ENCODE measurements around the gene RHOBTB3.
"Not testable (repeated sequence)": the region's sequence is repeated elsewhere in the genome, so short reads cannot be mapped to it uniquely, and the experiment has no call there.

RHOBTB3 gene, protein sequence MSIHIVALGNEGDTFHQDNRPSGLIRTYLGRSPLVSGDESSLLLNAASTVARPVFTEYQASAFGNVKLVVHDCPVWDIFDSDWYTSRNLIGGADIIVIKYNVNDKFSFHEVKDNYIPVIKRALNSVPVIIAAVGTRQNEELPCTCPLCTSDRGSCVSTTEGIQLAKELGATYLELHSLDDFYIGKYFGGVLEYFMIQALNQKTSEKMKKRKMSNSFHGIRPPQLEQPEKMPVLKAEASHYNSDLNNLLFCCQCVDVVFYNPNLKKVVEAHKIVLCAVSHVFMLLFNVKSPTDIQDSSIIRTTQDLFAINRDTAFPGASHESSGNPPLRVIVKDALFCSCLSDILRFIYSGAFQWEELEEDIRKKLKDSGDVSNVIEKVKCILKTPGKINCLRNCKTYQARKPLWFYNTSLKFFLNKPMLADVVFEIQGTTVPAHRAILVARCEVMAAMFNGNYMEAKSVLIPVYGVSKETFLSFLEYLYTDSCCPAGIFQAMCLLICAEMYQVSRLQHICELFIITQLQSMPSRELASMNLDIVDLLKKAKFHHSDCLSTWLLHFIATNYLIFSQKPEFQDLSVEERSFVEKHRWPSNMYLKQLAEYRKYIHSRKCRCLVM

DNA sequence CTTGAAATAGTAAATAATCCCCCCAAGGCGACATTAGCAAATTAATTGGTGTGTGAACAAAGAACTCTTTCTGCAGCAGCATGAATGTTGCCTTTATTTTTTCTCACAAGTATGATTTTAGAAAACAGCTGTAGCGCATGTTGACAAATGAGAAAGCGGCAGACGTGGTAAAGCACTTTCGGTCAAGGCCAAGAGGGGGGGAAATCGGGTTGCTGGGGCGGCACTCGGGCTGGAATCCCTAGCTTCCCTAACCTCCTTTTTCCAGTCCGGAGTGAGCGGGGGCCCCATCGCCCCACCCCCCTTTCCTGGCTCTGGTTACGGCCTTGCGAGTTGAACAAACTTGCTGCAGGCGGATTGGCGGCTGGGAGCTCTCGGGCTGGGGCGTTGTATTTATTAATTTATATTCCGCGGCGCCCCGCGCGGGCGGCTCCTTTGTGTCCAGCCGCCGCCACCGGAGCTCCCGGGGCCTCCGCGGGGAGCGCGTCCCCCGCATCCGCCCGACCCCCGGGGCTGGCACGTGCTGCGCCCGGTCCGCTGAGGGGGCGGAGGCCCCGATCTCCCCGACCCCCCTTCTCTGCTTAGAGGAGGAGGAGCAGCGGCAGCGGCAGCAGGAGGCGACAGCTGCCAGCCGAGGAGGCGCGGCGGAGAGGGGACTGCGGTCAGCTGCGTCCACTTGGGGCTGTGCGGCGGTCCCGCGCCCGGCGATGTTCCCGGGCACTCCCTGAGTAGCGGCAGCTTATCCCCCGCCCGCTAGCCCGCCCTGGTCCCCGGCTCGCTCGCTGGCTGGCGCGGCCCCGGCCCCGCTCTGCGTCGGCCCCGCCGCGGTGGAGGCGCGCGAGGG is at the start of gene RHOBTB3:
Gene RHOBTB3 (plus strand): TSS at position 607 of the 841 bp plus-strand sequence. CDS start 347 bp downstream, outside the sequence.
- DNase-seq: peak; percentile 34 to 55

DNA sequence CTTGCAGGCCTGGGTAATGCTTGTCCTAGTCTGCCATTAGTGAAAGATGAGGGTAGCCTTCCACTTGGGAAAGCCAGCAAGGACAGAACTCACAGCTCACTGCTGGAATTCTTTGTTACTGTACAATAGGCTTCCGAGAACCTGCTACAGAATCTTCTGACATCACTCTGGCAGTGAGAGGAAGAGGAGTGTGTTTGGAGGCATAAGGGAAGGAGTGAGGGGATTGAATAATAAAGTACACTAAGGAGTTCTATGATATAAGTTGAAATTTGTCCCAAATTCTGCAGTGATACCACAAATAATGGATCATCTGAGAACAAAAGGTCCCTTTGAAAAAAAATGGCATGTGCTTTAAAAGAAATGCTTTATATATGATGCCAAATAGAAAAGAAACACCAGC is 48.2 kb upstream of the RHOBTB3 start, which contains the start of gene SPATA9:
Gene SPATA9 (minus strand): TSS at position 101 of the 400 bp plus-strand sequence. CDS start 137 bp downstream, outside the sequence.
- no peak for DNase-seq

DNA sequence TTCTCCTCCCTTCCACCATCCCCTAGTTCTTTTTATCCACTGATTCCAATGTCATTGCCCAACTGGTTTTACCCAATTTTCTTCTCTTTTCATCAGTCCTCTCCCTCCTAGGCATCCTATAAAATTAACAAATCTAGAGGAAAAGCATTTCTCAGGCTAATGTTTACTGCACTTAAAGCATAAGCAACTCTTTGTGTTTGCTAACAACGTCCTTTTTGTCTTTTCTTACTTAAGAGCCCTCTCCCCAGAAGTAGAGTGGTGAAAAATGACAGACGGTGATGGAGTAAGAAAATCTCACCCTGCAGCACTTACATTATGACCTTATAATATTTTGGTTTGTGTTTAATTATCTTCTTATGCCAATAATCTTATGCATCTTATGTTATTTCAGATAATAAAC is 46.8 kb upstream of the RHOBTB3 start:
- no peak for DNase-seq

DNA sequence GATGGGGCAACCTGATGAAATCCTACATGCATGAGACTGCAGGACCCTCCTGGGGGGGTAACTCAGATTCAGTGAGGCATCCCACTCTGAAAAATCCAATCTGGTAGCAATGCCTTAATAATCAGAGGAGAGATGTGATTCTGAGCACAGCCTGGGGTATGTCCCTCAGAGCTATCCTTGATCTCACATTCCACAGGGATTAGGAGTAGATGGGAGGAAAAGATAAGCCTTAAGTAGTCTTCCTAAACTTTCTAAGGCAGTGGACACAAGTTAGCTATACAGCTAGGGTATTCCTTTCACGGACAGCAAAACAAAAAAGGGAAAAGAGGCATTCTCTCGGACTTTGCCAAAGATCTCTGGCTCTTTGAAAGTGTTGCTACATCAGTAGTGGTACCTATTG is 44.5 kb upstream of the RHOBTB3 start:
- no peak for DNase-seq

DNA sequence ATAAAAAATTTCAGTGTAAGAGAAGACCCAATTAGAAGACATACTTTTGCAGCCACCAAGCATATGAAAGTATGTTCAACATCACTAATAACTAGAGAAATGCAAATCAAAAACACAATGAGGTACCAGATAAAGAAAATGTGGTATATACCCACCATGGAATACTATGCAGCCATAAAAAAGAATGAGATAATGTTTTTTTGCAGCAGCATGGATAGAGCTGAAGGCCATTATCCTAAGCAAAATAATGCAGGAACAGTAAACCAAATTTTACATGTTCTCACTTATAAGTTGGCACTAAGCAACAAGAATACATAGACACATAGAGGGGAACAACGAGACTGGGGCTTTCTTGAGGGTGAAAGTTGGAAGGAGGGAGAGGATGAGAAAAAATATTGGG is 41.5 kb upstream of the RHOBTB3 start:
- no peak for DNase-seq

DNA sequence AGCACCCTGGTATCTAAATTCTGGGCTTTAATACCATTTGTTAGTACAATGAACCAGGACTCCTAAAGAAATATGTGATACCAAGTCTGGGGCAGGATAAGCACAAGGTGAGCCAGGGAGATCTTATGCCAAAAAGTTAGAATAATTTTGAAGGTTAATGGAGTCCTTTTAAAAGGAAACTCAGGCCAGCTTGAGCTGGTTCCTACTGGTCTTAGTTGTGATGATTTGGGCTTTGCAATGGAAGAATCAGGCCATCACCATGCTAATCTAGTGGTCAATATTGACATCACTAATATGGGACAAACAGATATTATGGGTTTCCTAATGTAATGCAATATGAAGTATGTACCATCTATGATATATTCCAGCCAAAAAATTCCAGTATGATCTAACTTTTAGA is 40.8 kb upstream of the RHOBTB3 start:
- no peak for DNase-seq

DNA sequence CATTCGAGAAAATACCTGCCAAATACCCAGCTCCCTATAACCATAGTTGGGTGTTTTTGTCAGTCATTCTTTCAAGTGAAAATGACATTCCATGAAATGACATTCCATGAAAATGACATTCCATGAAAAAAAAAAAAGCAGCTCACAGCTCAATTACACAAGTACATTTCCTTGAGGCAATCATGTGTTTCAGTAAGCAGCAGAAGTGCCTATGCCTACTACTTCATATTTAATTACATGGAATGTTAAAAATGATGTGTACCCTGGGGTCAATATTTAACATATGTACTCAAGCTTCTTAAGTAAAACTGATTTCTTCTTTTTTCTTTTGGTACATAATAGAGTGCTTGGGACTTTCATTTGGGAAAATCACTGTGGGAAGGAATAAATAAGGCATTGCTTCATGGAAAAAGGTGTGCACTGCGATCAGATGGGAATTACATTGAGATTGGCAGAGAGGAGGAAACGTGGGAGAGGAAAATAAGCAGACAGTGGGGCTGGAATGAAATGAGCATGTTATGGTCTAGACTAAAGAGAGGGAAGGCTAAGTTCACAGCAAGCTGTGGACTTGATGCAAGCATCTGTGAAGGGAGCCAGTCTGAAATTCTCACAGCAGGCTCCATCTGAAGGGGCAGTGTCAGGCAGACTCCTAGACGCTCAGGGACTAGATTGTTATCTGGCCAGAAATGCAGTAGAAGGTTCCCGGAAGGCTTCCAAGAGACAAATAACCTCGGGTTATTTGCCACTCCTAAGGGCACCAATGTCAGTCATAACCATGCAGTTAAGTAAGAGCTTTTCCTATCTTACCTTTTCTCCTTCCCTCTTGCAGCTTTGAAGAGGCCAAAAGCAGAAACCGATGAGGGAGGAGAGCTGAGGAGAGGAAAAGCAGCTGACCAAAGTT is 33.1 kb upstream of the RHOBTB3 start:
- DNase-seq: no peak

DNA sequence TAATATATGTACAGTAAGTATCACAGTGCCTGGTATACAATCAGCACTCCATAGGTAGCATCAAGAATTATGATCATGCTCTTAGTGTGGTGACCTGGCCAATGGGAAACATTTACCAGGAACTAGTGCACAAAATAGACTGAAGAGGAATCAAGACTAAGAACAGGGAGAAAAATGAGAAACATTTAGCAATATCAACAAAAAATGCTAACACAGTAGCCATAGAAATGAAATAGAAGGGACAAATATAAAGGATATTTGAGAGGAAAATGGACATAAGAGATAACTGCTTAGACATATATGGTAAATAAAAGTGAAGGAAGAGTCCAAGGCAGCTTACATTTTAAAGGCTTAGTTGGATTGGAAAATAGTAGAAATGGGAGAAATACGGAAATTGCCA is 31.8 kb upstream of the RHOBTB3 start:
- DNase-seq: no peak

DNA sequence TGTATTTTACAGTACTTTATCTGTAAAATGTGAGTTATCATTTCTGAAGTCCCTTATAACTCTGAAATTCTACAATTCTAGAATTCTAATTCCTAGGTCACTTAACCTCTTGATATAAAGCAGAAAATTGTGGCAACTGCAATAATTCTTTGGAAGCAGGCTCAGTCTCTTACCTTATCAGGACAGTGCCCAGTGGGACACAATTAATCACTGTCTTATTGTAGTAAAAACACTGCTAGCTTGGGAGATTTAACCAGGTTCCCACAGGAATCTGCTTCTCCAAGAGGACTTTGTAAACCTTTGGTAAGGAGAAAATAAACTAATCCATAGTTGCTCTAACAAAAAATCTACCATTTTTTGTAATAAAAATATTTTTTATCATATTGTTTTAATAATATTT is 30.1 kb upstream of the RHOBTB3 start:
- no peak for DNase-seq

DNA sequence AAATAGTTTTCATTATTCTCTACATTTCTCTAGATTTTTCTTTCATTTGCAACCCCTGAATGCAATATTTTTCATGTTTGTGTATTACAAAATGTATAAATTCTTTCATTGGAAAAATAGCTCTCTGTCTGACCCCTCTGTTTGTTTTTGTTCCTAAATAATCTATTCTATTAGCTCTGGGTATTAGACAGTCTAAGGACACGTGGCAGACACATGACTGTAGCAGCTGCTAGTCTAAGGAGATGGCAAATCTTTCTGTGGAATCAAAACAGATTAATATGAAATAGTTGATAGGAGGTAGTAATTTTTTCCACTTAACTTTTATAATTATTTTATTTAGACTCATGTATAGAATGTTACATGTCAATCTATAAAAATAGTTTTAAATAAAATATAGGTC is 27.0 kb upstream of the RHOBTB3 start:
- no peak for DNase-seq

DNA sequence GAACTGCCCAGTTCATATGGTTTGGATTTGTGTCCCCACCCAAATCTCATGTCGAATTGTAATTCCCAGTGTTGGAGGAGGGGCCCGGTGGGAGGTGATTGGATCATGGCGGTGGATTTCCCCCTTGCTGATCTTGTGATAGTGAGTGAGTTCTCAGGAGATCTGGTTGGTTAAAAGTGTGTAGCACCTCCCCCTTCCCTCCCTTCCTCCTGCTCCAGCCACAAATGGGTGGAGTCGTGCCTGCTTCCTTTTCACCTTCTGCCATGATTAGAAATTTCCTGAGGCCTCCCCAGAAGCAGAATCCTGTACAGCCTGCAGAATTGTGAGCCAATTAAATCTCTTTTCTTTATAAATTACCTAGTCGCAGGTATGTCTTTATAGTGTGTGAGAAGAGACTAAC is 24.9 kb upstream of the RHOBTB3 start:
- not testable (repeated sequence) for DNase-seq

DNA sequence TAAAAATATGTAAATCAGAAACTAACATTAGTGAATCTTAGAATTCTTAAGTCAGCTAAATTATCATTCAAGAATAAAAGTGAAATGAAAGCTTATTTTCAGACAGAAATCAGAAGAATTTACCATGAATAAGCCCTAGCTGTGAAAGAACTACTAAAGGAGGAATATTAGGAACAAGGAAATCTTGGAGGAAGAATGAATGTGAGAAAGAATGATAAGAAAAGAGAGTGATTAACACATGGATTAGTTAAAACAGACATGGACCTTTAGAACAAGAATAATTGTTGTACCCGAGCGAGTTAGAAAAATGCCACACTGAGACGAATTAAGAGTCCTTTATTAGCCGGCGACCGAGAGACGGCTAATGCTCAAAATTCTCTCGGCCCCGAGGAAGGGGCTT is 24.1 kb upstream of the RHOBTB3 start:
- DNase-seq: no peak

DNA sequence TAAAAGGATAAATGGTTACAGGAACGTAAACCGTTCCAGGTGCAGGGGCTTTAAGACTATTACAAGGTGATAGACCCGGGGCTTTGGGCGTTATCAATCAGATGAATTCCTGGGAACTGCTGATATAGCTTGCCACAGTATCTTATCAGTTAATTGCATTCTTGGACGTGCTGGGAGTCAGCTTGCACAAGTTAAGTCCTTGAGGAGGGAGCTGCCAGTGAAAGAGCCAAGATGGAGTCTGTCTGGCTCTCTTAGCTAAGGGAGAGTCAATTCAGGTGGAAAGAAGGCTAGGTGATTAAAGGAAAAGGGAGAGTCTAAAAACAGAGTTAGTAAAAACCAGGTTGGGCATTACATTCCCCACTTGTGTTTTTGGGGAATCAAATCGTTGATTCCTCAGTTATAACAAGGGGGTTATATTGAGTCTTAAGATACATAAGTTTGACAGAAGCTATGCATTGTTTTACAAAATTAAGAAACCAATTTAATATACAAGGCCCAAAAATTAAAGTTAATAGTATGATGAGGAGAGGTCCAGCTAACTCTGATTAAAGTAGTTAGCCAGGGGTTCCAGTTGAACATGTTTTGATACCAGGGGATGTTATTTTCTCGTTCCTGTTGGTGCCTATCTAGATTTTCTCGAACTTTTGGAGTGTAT is 23.5 kb upstream of the RHOBTB3 start:
- not testable (repeated sequence) for DNase-seq

DNA sequence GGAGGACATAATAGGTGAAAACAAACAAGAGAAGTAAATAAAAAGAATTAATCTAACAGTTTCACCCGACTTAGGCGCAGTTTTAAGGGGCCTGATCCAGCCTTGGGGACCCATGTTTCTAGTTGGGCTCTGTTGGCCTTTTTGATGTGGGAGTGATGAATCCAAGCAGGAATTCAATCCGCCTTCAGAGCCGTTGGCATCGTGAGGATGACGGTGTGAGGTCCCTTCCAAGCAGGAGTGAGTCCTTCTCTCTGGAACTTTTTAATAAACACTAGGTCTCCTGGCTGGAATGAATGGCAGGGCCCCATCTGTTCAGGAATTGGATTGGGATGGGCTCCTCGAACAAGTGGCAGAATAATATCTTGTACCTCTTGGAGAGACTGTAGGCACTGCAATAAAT is 22.3 kb upstream of the RHOBTB3 start:
- DNase-seq: no peak

DNA sequence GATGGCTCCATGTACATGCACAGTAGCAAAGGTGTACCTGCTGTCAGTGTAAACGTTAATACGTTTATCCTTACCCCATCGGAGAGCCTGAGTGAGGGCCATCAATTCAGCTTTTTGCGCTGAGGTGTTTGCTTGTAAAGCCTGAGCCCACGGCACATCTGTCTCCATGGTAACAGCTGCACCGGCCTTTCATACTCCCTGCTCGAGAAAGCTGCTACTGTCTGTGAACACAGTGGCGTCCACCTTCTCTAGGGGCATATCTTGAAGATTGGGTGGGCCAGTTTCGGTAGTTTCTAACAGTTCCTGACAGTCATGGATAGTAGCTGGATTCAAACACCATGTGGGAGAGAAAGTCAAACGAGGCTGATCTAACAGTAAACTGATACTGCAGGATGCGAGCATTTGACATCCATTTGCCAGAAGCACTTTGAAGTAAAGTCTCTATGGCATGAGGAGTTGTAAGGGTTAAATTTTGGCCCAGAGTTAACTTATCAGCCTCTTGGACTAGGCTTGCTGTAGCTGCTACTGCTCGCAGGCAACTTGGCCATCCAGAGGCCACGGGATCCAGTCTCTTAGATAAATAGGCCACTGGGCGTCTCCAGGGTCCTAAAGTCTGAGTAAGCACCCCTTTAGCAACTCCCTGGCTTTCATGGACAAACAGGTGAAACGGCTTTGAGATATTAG is 21.0 kb upstream of the RHOBTB3 start:
- no peak for DNase-seq

DNA sequence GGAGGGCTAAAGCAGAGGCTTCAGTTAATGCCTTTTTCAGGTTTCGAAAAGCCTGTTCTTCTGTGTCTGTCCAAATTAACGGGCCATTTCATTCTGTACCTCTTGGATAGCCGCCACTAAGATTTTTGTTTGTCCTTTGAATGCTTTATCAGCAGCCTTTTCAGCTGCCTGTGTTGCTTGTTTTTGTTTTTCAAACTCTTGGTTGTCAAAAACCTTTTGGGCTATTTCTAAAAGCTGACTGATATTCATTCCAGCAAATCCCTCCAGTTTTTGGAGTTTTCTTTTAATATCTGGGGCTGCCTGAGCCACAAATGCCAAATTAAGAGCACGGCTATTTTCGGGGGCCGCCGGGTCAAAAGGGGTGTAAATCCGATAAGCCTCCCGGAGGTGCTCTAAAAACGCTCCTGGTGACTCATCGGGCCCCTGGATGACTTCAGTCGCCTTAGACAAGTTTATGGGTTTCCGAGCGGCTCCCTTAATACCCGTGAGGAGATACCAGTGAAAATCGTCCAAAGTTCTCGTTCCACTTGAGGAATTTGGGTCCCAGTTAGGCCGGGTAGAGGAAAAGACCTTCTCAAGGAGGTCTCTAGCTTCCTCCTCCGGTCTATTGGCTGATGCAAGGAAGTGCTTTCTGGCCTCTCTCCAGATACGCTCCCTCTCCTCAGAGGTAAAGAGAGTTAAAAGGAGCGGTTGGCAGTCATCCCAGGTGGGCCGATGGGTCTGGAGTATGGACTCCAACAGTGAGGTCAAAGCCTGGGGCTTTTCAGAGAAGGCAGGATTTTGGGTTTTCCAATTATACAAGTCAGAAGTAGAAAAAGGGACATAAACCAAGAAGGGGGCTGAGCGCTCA is 20.3 kb upstream of the RHOBTB3 start:
- not testable (repeated sequence) for DNase-seq

DNA sequence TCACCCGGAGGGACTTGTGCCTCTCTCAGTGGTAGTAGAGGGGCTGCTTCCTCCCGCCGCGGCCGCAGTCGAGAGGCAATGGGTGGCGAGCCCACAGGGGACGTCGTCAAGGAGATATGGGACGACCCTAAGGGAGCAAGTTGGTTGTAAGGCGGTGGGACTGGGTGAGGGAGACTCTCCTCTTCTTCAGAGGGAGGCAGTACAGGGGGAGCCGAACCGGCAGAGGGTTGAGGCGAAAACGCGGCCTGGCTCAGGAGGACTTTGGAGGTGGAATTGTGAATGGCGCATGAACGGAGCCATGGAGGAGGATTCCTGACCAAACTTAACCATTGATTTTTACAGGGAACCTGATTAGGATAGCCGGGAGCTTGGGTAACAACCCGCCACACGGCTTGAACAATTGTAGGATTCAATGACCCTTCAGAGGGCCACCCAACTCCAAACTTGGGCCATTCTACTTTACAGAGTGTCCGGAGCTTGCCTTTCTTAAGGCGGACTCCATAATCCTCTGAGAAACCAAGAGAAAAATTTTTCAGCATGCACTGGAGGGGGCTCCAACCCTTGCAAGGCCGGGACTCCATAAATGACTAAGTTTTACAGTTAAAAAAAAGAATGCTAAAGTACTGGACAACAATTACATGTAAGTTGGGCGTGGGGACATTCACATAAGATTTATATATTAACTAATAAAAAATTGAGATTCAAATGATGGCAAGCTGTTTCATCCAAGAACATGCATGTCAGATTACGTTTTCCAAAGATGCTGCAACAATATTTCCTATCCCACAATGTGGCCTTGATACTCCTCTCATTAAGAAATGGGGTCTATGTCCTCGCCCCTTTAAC is 19.4 kb upstream of the RHOBTB3 start:
- no peak for DNase-seq

DNA sequence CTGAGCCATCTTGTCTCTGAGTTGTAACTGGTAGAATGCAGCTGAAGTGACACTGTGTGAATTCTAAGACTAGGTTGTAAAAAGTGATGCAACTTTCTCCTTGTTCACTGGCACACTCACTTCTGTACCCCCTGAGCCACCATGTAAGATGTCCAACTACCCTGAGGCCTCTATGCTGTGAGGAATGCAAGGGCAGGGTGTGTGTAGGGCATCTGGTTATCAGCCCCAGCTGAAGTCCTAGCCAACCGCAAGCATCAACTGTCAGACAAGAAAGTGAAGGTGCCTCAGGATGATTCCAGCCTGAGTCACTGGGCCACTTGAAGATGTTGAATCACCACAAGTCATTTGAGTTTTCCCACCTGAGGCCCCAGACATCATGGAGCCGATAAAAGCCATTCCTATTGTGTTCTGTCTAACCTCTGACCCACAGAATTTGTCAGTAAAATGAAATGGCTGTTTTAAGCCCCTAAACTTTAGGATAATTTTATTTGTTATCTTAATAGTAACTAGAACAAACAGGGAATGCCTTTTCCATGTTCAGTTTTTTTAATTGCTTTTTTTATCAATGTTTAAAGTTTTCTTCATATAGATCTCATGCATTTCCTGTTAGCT is 18.7 kb upstream of the RHOBTB3 start:
- DNase-seq: peak in 1 of 2 experiments; percentile 10

DNA sequence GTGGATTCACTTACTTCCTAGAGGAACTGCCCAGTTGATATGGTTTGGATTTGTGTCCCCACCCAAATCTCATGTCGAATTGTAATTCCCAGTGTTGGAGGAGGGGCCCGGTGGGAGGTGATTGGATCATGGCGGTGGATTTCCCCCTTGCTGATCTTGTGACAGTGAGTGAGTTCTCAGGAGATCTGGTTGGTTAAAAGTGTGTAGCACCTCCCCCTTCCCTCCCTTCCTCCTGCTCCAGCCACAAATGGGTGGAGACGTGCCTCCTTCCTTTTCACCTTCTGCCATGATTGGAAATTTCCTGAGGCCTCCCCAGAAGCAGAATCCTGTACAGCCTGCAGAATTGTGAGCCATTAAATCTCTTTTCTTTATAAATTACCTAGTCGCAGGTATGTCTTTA is 17.9 kb upstream of the RHOBTB3 start:
- not testable (repeated sequence) for DNase-seq

All from stimulated activated CD4-positive, alpha-beta T cell treated with anti-CD3 and anti-CD28 coated beads, Interleukin-4, amount 100 ng/mL, for 4 hours (primary cell).